Chondrocyte (in vitro differentiated cells): ENCODE results near the gene TECPR2. TPM values are rescaled to one million over a fixed set of nuclear protein-coding genes. Genes with fewer than 3 reads are reported as not detected.

ENCODE experiments used
- DNase-seq: peaks from one replicate; pipeline ENCODE4 v3.0.0; 2021; ENCODE audit warnings: mixed read lengths, low spot score
- H3K27ac Mint-ChIP-seq: one replicate; pipeline ENCODE4 v1.8.0; 2021; ENCODE audit warnings: mild to moderate bottlenecking, moderate library complexity, mixed read lengths; ENCODE audit not compliant: unreplicated experiment
- H3K27me3 Mint-ChIP-seq: 2 replicates; pipeline ENCODE4 v1.8.0; 2021; ENCODE audit warnings: low read depth, mixed read lengths
- H3K36me3 Mint-ChIP-seq: 2 replicates; pipeline ENCODE4 v1.8.0; 2021; ENCODE audit warnings: low read depth, mixed read lengths
- H3K4me1 Mint-ChIP-seq: 2 replicates; pipeline ENCODE4 v1.8.0; 2021; ENCODE audit warnings: low read depth, mild to moderate bottlenecking, mixed read lengths
- H3K4me3 Mint-ChIP-seq: one replicate; pipeline ENCODE4 v1.8.0; 2021; ENCODE audit warnings: mild to moderate bottlenecking, moderate library complexity, mixed read lengths; ENCODE audit not compliant: unreplicated experiment
- H3K9me3 Mint-ChIP-seq: 2 replicates; pipeline ENCODE4 v1.8.0; 2021; ENCODE audit warnings: low read depth, mixed read lengths
- CTCF ChIP-seq: fragments of 200-600 bp; sonication (generic); IDR thresholded peaks from 2 replicates; pipeline ENCODE4 v1.5.0; 2021; ENCODE audit warnings: antibody characterized with exemption, mild to moderate bottlenecking, moderate library complexity
- total RNA-seq: library from RNA; stranded (reverse); gene quantifications from 3 replicates; pipeline ENCODE4 v1.2.1, GENCODE V29; 2021

TECPR2 gene
- total RNA-seq, 1 donor from 2014 or later, result 32.2 TPM

DNA sequence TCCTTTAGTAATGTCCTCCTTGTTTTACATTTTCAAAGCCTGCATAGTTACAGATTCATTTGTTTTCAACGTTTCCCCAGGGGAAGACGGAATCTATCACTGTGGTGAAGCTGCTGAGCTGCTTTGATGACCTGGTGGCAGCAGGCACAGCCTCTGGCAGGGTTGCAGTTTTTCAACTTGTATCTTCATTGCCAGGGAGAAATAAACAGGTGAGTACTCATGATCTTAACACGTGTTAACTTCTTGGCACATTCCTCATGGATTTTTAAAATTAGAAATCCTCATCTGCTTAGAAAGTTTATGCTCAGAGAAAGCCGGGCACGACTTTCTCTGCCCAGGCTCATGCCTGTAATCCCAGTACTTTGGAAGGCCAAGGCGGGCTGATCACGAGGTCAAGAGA, 44.5 kb downstream of the TECPR2 start:
- peaks cover 14% of the 10 kb centered on the region for H3K9me3 Mint-ChIP-seq
- TF ChIP-seq CTCF, result no peak
- H3K4me1 Mint-ChIP-seq, result peaks cover 8% of the 10 kb centered on the region
- H3K27ac Mint-ChIP-seq, result no peak overlapping the region
- H3K4me3 Mint-ChIP-seq, result no peak overlapping the region
- peaks cover 23% of the 10 kb centered on the region for H3K36me3 Mint-ChIP-seq
- no peaks in the 10 kb centered on the region for H3K27me3 Mint-ChIP-seq
- DNase-seq, result no peak

GRCh38 chr14:102408724-102409123, 46.0 kb downstream of the TECPR2 start:
- TF ChIP-seq CTCF, result no peak
- H3K9me3 Mint-ChIP-seq, result no peaks in the 10 kb centered on the region
- H3K4me3 Mint-ChIP-seq, result no peak overlapping the region
- DNase-seq, result no peak
- H3K27ac Mint-ChIP-seq, result peak overlapping the region; percentile 61
- no peaks in the 10 kb centered on the region for H3K27me3 Mint-ChIP-seq
- H3K36me3 Mint-ChIP-seq, result peaks cover 10% of the 10 kb centered on the region
- peaks cover 8% of the 10 kb centered on the region for H3K4me1 Mint-ChIP-seq

- Mint-ChIP-seq H3K27me3 (no peaks in the 10 kb centered on the region), H3K9me3 (no peaks in the 10 kb centered on the region), H3K4me3 (no peak overlapping the region), H3K4me1 (no peaks in the 10 kb centered on the region), H3K36me3 (peaks cover 19% of the 10 kb centered on the region), H3K27ac (no peak overlapping the region)
- DNase-seq, result no peak
- TF ChIP-seq CTCF, result no peak
These were observed 52.9 kb downstream of the TECPR2 start for GRCh38 chr14:102415671-102416070.

DNA sequence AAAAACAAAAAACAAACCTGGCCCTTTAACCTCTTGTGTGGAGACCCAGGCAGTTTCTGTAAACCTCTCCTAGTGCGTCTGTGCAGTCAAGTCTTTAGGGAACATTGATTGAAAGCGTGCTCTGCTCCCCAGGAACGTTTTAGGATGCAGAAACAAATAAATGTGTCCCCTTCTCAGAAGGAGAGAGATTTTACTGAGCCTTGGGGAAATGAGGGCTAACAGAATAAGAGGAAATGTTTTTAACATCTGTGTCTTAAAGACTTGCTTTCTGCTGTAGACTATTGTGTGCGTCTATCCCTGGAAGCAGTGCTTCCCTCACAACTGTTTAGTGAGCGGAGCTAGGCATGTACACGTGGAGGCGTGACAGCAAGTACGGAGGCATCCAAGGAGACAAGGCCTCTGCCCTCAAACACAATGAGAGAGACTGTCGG, 54.3 kb downstream of the TECPR2 start:
- Mint-ChIP-seq H3K4me3 (no peak overlapping the region), H3K36me3 (peaks cover 19% of the 10 kb centered on the region), H3K9me3 (no peaks in the 10 kb centered on the region), H3K27me3 (no peaks in the 10 kb centered on the region), H3K4me1 (no peaks in the 10 kb centered on the region), H3K27ac (no peak overlapping the region)
- no peak for DNase-seq
- no peak for TF ChIP-seq CTCF

- no peak for TF ChIP-seq CTCF
- H3K36me3 Mint-ChIP-seq, result peaks cover 19% of the 10 kb centered on the region
- no peak overlapping the region for H3K4me3 Mint-ChIP-seq
- H3K27me3 Mint-ChIP-seq, result no peaks in the 10 kb centered on the region
- H3K27ac Mint-ChIP-seq, result no peak overlapping the region
- H3K4me1 Mint-ChIP-seq, result no peaks in the 10 kb centered on the region
- no peaks in the 10 kb centered on the region for H3K9me3 Mint-ChIP-seq
- no peak for DNase-seq
These were observed 54.9 kb downstream of the TECPR2 start for GRCh38 chr14:102417646-102418045.
